Transverse colon (tissue), 4 donors: ENCODE results near the gene MPRIP.

Experiments used
- CTCF ChIP-seq, 5 experiments: fragments of 200-600 bp in 3 of 5; fragments of 450-650 bp in 2 of 5; sonication (generic) in 3 of 5; IDR thresholded peaks; 1 replicate in 2 of 5; 2 replicates in 3 of 5; pipeline ENCODE4 v1.5.1; 2016 to 2017; ENCODE audit warnings: antibody characterized with exemption in 5 of 5, inconsistent platforms in 3 of 5, mild to moderate bottlenecking in 2 of 5, moderate library complexity in 1 of 5
- EP300 ChIP-seq: sonication (generic); formaldehyde crosslinking; IDR thresholded peaks from one replicate; pipeline ENCODE4 v1.6.1; 2017; ENCODE audit warnings: antibody characterized with exemption, low read depth
- POLR2AphosphoS5 ChIP-seq, 3 donors: sonication (generic); formaldehyde crosslinking; IDR thresholded peaks; one replicate each; pipeline ENCODE4 v1.6.1; 2016; ENCODE audit warnings: antibody characterized with exemption in 3 of 3

- no peak for TF ChIP-seq EP300
- TF ChIP-seq CTCF (IDR thresholded peaks at IDR 0.05), result no peak
- TF ChIP-seq POLR2AphosphoS5 (IDR thresholded peaks at IDR 0.05), result no peak
These were observed 89.6 kb downstream of the MPRIP start for GRCh38 chr17:17131839-17132238.
